Dendritic cell treated with granulocyte-macrophage colony-stimulating factor and Interleukin-4, amounts not matched to agents 40 ng/mL and 50 ng/mL, for 4 days (primary cell): Measurements from ENCODE around the gene GDF15.

Experiments used
- H3K27ac Mint-ChIP-seq: one replicate; pipeline ENCODE4 v1.8.0; 2022; ENCODE audit warnings: mild to moderate bottlenecking, mixed read lengths
- H3K27me3 Mint-ChIP-seq: one replicate; pipeline ENCODE4 v1.8.0; 2022; ENCODE audit warnings: mild to moderate bottlenecking, mixed read lengths
- H3K36me3 Mint-ChIP-seq: one replicate; pipeline ENCODE4 v1.8.0; 2022; ENCODE audit warnings: low read depth, mixed read lengths
- H3K4me1 Mint-ChIP-seq: one replicate; pipeline ENCODE4 v1.8.0; 2022; ENCODE audit warnings: low read depth, mixed read lengths
- H3K4me3 Mint-ChIP-seq: one replicate; pipeline ENCODE4 v1.8.0; 2022; ENCODE audit warnings: mild to moderate bottlenecking, moderate library complexity, mixed read lengths
- H3K9me3 Mint-ChIP-seq: one replicate; pipeline ENCODE4 v1.8.0; 2022; ENCODE audit warnings: mixed read lengths
- intact Hi-C: fragments of 100-400 bp; cut with micrococcal nuclease; formaldehyde crosslinking; loops from one replicate; pipeline ENCODE4 v1.15.0; 2022

The GDF15 gene

DNA sequence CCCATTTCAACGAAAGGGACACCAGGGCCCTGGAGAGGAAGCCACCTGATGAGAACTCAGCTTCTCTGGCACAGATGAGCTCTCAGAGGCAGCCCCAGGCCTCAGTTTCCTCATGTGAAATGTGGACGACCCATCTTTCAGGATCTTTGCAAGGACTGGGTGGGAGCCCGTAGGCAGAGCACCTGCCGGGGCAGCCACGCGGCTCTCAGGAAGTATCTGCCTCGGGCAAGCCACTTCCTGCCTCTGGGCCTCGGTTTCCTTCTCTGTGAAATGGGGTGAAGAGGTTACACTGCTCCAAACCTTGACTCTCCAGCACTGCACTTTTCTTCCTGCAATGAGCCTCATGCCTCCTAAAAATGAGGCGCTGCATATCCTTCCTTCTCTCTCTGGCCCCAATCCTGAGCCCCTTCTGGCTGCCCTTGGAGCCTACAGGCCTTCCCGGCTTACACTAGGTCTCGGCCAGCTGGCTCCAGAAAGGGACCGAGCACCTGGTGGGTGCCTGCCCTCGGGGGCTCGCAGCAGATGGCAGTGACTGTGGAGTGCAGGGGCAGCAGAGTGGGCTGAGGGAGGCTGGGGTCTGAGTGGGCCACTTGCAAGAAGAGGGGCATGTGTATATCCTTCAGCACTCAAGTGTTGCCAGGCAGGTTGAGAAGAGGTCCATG lies 36.7 kb downstream of the GDF15 start:
- Mint-ChIP-seq H3K27me3 (no peaks in the 10 kb centered on the region), H3K36me3 (peaks cover 56% of the 10 kb centered on the region), H3K4me3 (no peak overlapping the region), H3K9me3 (no peaks in the 10 kb centered on the region), H3K27ac (no peak overlapping the region), H3K4me1 (peaks cover 79% of the 10 kb centered on the region)
- intact Hi-C loops, result no loop called here

GRCh38 chr19:18423258-18424020 lies 37.5 kb downstream of the GDF15 start:
- H3K4me3 Mint-ChIP-seq, result no peak overlapping the region
- no peaks in the 10 kb centered on the region for H3K27me3 Mint-ChIP-seq
- H3K9me3 Mint-ChIP-seq, result no peaks in the 10 kb centered on the region
- intact Hi-C loops, result no loop called here
- H3K27ac Mint-ChIP-seq, result peak overlapping the region; percentile 20
- H3K4me1 Mint-ChIP-seq, result peaks cover 76% of the 10 kb centered on the region
- peaks cover 64% of the 10 kb centered on the region for H3K36me3 Mint-ChIP-seq

GRCh38 chr19:18424122-18424889 lies 38.3 kb downstream of the GDF15 start:
- Mint-ChIP-seq H3K36me3 (peaks cover 65% of the 10 kb centered on the region), H3K9me3 (no peaks in the 10 kb centered on the region), H3K4me1 (peaks cover 75% of the 10 kb centered on the region), H3K27ac (peak overlapping the region; percentile 20), H3K27me3 (no peaks in the 10 kb centered on the region), H3K4me3 (no peak overlapping the region)
- intact Hi-C loops, result no loop called here

DNA sequence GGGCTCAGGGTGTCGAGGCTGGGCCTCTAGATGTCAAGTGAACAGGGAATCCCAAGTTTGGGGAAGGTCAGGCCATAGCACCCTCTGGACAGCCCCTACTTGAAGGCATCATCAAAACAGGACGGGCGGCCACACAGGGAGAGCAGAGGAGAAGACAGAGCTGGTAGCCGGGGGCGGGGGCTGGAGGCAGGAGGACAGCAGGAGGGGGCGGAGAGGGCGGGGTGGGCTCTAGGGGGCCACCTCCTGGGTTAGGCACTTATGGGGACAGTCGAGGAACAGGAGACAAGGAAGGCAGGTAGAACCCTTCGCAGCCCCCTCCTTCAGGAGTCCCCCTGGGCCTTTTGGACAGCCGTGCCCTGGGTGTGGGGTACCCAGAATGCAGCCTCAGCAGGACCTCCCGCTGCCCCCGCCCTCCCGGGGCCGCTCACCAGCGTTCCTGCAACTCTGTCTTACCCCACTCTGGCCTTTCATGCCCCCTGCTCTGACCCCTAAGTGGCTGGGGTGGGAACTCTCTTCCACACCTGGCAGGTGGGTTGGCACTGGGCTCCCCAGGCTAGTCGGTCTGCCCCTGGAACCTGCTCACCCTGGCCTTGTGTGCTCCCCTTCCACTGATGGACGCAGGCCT lies 39.0 kb downstream of the GDF15 start:
- Mint-ChIP-seq H3K36me3 (peaks cover 62% of the 10 kb centered on the region), H3K27ac (no peak overlapping the region), H3K4me1 (peaks cover 74% of the 10 kb centered on the region), H3K9me3 (no peaks in the 10 kb centered on the region), H3K4me3 (no peak overlapping the region), H3K27me3 (no peaks in the 10 kb centered on the region)
- intact Hi-C loops, result no loop called here

DNA sequence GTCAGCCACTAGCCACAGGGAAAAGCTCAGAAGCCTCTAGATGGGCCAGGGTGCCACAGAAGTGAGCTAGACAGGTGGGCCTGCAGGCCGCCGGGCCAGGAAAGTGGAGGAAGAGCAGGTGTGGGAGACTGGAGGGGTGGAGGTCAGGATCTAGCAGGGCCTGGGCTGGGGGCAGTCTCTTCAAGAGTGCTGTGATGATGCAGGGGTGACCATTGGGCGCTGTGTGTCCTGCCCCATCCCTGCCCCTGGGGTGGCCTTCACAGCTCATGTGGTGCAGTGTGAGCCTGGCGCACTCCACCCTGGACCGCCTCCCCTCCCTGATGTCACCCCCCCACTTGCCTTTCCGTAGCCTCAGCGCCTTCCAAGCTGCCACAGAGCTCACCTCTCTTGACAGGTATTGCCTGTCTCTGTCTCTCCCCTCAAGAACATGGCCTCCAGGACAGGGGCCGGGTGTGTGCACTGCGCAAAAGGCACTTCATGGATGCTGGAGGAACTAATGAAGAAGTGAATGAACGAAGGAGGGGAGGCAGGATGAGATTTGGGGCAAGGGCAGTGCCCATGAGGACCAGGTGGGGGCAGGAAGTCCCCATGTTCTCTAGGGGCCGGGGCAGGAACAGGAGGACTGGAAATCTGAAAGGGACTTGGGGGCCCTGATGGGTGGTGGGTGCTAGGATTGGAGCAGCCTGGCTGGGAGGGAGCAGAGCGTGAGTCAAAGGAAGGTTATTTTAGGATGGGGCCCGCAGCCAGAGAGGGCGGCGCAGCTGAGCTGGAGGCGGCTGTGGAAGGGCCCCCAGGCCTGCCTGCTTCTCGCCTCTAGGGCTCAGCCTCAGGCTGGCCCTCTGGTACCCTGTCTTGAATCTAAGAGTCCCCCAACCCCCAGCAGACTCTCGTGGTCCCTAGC lies 39.8 kb downstream of the GDF15 start:
- Mint-ChIP-seq H3K9me3 (no peaks in the 10 kb centered on the region), H3K4me1 (peaks cover 71% of the 10 kb centered on the region), H3K4me3 (no peak overlapping the region), H3K36me3 (peaks cover 64% of the 10 kb centered on the region), H3K27ac (peak overlapping the region; percentile 5), H3K27me3 (no peaks in the 10 kb centered on the region)
- intact Hi-C loops, result no loop called here

GRCh38 chr19:18426416-18426767 lies 40.4 kb downstream of the GDF15 start:
- intact Hi-C loops, result no loop called here
- H3K36me3 Mint-ChIP-seq, result peaks cover 69% of the 10 kb centered on the region
- peak overlapping the region; percentile 5 for H3K27ac Mint-ChIP-seq
- peaks cover 66% of the 10 kb centered on the region for H3K4me1 Mint-ChIP-seq
- no peaks in the 10 kb centered on the region for H3K9me3 Mint-ChIP-seq
- H3K4me3 Mint-ChIP-seq, result no peak overlapping the region
- H3K27me3 Mint-ChIP-seq, result no peaks in the 10 kb centered on the region

- Mint-ChIP-seq H3K9me3 (no peaks in the 10 kb centered on the region), H3K4me1 (peaks cover 66% of the 10 kb centered on the region), H3K27me3 (peaks cover 6% of the 10 kb centered on the region), H3K27ac (no peak overlapping the region), H3K36me3 (peaks cover 72% of the 10 kb centered on the region), H3K4me3 (no peak overlapping the region)
- intact Hi-C loops, result no loop called here
Measured at GRCh38 chr19:18427080-18427742, 41.3 kb downstream of the GDF15 start.

DNA sequence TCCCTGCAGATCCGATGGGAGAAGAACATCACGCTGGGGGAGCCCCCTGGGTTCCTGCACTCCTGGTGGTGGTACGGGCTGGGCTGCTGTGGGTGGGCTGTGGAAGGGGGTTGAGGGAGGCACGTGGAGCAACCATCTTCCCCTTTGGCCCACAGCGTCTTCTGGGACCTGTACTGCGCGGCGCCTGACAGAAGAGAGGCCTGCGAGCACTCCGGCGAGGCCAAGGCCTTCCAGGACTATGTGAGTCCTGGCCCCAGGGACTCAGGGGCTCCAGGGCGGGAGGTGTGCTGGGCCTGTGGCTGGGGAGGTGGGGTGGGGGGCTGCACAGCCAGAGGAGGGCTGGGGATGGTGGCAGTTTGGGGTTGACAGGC lies 41.8 kb downstream of the GDF15 start:
- Mint-ChIP-seq H3K4me1 (peaks cover 67% of the 10 kb centered on the region), H3K9me3 (no peaks in the 10 kb centered on the region), H3K4me3 (no peak overlapping the region), H3K36me3 (peaks cover 72% of the 10 kb centered on the region), H3K27me3 (peaks cover 6% of the 10 kb centered on the region), H3K27ac (no peak overlapping the region)
- intact Hi-C loops, result no loop called here

GRCh38 chr19:18428173-18428786 lies 42.3 kb downstream of the GDF15 start:
- intact Hi-C loops, result no loop called here
- Mint-ChIP-seq H3K4me3 (no peak overlapping the region), H3K27ac (peak overlapping the region; percentile 37), H3K36me3 (peaks cover 68% of the 10 kb centered on the region), H3K27me3 (peaks cover 9% of the 10 kb centered on the region), H3K9me3 (no peaks in the 10 kb centered on the region), H3K4me1 (peaks cover 65% of the 10 kb centered on the region)

GRCh38 chr19:18428787-18429674 lies 43.1 kb downstream of the GDF15 start:
- peak overlapping the region; percentile 58 for H3K27ac Mint-ChIP-seq
- H3K4me1 Mint-ChIP-seq, result peaks cover 60% of the 10 kb centered on the region
- peaks cover 10% of the 10 kb centered on the region for H3K27me3 Mint-ChIP-seq
- peaks cover 63% of the 10 kb centered on the region for H3K36me3 Mint-ChIP-seq
- peak overlapping the region; percentile 39 for H3K4me3 Mint-ChIP-seq
- intact Hi-C loops, result no loop called here
- H3K9me3 Mint-ChIP-seq, result no peaks in the 10 kb centered on the region

DNA sequence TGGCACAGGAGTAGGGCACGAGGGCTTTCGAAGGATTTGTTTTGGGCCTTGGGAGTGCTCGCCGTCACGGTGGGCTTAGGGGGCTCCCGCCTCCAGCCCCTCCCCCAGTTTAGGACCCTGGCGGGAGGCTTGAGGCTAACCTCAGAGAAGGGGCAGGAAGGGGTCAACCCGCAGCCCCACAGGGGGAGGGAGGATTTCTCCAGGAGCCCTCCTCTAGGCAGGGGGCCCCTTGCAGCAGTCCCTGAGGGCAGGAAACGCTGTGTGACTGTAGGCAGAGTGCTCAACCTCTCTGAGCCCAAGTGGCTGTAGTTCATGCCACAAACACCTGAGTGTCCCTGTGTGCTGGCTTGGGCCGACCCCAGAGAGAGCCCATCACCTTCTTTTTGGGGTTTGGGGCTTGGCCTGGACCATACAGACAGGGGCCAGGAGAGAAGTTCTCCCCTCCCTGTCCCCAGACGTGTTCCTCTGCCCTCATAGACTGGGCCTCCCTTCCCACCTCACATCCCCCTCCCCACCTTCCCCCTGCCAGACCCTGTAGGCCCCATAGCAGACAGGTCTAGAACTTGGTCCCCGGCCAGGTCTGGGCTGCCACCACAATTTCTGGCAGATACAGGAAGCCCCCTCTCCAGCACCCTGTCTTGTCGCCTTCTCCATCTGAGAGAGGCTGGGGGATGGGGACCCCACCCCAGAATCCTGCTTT lies 43.9 kb downstream of the GDF15 start:
- no peak overlapping the region for H3K4me3 Mint-ChIP-seq
- peaks cover 60% of the 10 kb centered on the region for H3K4me1 Mint-ChIP-seq
- H3K27ac Mint-ChIP-seq, result peak overlapping the region; percentile 58
- H3K9me3 Mint-ChIP-seq, result no peaks in the 10 kb centered on the region
- peaks cover 17% of the 10 kb centered on the region for H3K27me3 Mint-ChIP-seq
- H3K36me3 Mint-ChIP-seq, result peaks cover 69% of the 10 kb centered on the region
- intact Hi-C loops, result no loop called here
